ENCODE data around the gene NBAS. TPM values are rescaled to one million over a fixed set of nuclear protein-coding genes. Genes with fewer than 3 reads are reported as not detected.

NBAS gene
- total RNA-seq, 4 donors from 2014 or later, result 34.0 to 51.2 (median 41.9) TPM

GRCh38 chr2:15510552-15510951, 50.6 kb downstream of the NBAS start:
- TF ChIP-seq, protein P1, sequence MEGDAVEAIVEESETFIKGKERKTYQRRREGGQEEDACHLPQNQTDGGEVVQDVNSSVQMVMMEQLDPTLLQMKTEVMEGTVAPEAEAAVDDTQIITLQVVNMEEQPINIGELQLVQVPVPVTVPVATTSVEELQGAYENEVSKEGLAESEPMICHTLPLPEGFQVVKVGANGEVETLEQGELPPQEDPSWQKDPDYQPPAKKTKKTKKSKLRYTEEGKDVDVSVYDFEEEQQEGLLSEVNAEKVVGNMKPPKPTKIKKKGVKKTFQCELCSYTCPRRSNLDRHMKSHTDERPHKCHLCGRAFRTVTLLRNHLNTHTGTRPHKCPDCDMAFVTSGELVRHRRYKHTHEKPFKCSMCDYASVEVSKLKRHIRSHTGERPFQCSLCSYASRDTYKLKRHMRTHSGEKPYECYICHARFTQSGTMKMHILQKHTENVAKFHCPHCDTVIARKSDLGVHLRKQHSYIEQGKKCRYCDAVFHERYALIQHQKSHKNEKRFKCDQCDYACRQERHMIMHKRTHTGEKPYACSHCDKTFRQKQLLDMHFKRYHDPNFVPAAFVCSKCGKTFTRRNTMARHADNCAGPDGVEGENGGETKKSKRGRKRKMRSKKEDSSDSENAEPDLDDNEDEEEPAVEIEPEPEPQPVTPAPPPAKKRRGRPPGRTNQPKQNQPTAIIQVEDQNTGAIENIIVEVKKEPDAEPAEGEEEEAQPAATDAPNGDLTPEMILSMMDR (IDR thresholded peaks at IDR 0.05; ENCODE audit: low read depth), result no peak

GRCh38 chr2:15510131-15510530, 51.0 kb downstream of the NBAS start:
- TF ChIP-seq, protein P1 (IDR thresholded peaks at IDR 0.05; ENCODE audit: low read depth), result no peak

DNA sequence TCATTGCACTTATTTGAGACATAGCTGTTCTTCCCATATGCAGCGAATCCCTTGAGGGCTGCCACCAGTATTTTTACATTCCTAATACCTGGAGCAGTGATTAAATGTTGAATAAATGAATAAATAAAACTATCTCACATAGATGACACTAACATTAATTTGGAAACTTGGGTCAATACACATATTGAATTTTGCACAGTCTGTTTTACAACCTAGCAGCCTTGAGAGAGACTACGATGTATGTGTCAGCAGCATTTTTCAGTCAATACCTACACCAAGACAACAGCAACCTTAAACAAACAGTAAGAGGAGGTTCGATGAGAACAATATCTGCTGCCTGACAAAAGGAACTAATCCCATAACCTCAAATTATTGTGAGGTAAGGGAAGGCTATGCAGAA, 53.4 kb downstream of the NBAS start:
- TF ChIP-seq, protein P1 (IDR thresholded peaks at IDR 0.05; ENCODE audit: low read depth), result no peak

- TF ChIP-seq, protein P1 (IDR thresholded peaks at IDR 0.05; ENCODE audit: low read depth), result no peak
These were observed 54.1 kb downstream of the NBAS start for GRCh38 chr2:15507061-15507460.

DNA sequence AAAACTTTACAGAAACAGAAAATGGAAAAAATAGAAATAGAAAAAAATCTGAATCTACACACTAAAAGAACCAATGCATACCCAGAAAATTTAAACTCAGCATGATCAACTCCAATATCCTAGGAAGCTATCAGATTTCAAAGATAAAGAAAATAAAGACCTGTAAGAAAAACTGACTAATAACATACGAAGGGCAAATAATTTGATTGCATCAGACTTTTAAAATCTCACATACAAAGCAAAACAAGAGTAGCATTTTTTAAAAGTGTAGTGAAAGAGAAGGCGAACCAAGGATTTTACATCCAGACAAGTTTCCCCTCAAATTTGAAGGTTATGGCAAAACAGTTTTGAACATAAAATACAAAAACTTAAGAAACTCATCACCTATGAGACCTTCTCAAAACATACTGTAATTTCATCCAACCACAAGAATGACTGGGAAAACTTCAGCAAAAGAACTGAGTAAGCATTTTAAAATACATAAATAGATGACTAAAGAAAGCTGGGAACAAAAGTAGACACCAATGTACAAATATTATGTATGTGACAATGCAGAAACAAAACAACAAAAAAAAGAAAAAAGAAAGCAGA, 54.8 kb downstream of the NBAS start:
- TF ChIP-seq, protein P1 (IDR thresholded peaks at IDR 0.05; ENCODE audit: low read depth), result no peak

- TF ChIP-seq, protein P1 (IDR thresholded peaks at IDR 0.05; ENCODE audit: low read depth), result no peak
These were observed 56.1 kb downstream of the NBAS start for GRCh38 chr2:15504882-15505663.

GRCh38 chr2:15498554-15498953, 62.6 kb downstream of the NBAS start:
- TF ChIP-seq, protein P1 (IDR thresholded peaks at IDR 0.05; ENCODE audit: low read depth), result no peak

Measured in subcutaneous adipose tissue (tissue), 4 donors.